ENCODE data around the gene EFCAB8.

The EFCAB8 gene

DNA sequence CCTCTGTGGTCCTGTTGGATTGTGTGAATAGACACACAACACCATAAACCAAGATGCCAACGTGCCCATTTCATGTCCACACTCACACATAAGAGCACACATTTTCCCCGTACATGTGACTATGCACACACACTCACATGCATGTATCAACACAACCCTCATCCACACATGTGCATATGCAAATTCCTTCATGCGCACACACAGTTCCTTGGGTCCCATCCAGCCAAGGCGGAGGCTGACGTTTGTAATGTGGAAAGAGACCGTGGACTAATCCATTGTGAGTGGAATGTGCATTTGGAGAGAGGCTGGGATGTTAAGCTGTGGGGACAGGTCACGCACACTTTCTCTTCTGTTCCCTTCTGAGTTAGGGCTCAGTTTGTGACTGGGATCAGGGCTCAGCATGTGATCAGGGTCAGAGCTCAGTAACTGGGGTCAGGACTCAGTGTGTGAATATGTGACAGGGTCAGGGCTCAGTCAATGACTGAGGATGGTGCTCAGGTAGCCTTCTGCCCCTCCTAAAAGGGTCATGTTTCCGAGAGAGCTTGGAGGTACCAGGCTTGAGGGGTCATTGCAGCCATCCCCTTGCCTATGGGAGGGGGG, 148.2 kb downstream of the EFCAB8 start:
- H3K27me3 ChIP-seq (ENCODE audit: insufficient read depth, low read depth) = peaks cover 19% of the 10 kb centered on the region
- H3K27ac ChIP-seq = no peak overlapping the region
- no peaks in the 10 kb centered on the region for H4K20me1 ChIP-seq (ENCODE audit: insufficient read depth)
- no peaks in the 10 kb centered on the region for H3K36me3 ChIP-seq (ENCODE audit: insufficient read depth)
- H3K4me1 ChIP-seq (ENCODE audit: low read depth, poor library complexity, severe bottlenecking) = no peaks in the 10 kb centered on the region
- H3K79me2 ChIP-seq (ENCODE audit: insufficient read depth, low read depth) = no peaks in the 10 kb centered on the region
- no peak overlapping the region for H2AFZ ChIP-seq (ENCODE audit: low read depth)
- TF ChIP-seq, protein P1, sequence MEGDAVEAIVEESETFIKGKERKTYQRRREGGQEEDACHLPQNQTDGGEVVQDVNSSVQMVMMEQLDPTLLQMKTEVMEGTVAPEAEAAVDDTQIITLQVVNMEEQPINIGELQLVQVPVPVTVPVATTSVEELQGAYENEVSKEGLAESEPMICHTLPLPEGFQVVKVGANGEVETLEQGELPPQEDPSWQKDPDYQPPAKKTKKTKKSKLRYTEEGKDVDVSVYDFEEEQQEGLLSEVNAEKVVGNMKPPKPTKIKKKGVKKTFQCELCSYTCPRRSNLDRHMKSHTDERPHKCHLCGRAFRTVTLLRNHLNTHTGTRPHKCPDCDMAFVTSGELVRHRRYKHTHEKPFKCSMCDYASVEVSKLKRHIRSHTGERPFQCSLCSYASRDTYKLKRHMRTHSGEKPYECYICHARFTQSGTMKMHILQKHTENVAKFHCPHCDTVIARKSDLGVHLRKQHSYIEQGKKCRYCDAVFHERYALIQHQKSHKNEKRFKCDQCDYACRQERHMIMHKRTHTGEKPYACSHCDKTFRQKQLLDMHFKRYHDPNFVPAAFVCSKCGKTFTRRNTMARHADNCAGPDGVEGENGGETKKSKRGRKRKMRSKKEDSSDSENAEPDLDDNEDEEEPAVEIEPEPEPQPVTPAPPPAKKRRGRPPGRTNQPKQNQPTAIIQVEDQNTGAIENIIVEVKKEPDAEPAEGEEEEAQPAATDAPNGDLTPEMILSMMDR (conservative IDR thresholded peaks at IDR 0.05; ENCODE audit: low read depth, low read length) = no peak
- no peak overlapping the region for H3K4me2 ChIP-seq
- no peak overlapping the region for H3K4me3 ChIP-seq (IDR thresholded peaks at IDR 0.05; ENCODE audit: insufficient read depth, low read depth, low read length)
- no peak overlapping the region for H3K9ac ChIP-seq

- TF ChIP-seq, protein P1 (conservative IDR thresholded peaks at IDR 0.05; ENCODE audit: low read depth, low read length) = no peak
These were observed 148.9 kb downstream of the EFCAB8 start, which contains the start of gene BPIFB2 for GRCh38 chr20:33007376-33008335. TSS of gene BPIFB2 (plus strand) at chr20:33007704. CDS start at chr20:33008575, 871 bp downstream.

DNA sequence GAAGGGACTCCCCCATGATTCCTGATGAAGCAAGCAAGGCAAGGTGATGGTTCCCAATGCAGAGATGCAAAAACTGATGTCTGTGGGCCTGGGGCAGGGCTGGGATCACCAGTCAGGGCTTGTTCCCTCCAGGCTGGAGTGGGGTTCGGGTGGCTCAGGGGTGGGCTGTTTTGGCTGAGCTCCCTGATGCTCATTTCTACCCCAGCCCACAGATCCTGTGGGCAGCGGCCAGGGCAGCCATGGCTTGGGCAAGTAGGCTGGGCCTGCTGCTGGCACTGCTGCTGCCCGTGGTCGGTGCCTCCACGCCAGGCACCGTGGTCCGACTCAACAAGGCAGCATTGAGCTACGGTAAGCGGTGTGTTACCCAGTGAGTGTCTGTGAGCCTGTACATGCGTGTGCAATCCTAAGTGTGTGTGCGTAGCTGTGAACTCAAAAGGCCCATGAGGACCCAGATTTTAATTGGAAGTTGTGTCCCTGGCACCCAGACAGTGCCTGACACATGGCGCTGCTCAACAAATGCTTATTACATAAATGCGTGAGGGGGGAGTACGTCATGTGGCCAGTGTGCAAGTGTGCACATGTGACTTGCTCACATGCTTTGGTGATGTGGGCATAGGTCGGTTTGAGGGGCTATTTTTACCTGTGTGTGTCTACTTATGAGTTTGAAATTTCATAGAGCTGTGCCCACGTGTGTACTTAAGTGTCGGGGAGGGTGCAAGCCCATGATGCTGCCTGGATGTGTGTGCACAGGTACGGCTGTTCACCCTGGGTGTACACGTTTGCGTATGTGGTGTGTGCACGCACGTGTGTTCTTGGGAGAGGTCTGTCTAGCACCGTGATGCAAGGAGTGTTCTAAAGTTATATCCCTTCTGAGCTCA, 149.9 kb downstream of the EFCAB8 start:
- H3K4me2 ChIP-seq = no peak overlapping the region
- H3K36me3 ChIP-seq (ENCODE audit: insufficient read depth) = no peaks in the 10 kb centered on the region
- H3K27me3 ChIP-seq (ENCODE audit: insufficient read depth, low read depth) = peaks cover 35% of the 10 kb centered on the region
- no peaks in the 10 kb centered on the region for H3K4me1 ChIP-seq (ENCODE audit: low read depth, poor library complexity, severe bottlenecking)
- TF ChIP-seq, protein P1 (conservative IDR thresholded peaks at IDR 0.05; ENCODE audit: low read depth, low read length) = no peak
- H3K79me2 ChIP-seq (ENCODE audit: insufficient read depth, low read depth) = no peaks in the 10 kb centered on the region
- no peaks in the 10 kb centered on the region for H4K20me1 ChIP-seq (ENCODE audit: insufficient read depth)
- no peak overlapping the region for H3K9ac ChIP-seq
- no peak overlapping the region for H3K4me3 ChIP-seq (IDR thresholded peaks at IDR 0.05; ENCODE audit: insufficient read depth, low read depth, low read length)
- H3K27ac ChIP-seq = no peak overlapping the region
- H2AFZ ChIP-seq (ENCODE audit: low read depth) = no peak overlapping the region

More at GRCh38 chr20:33007376-33008335, 148.9 kb downstream of the EFCAB8 start, which contains the start of gene BPIFB2:
- Histone ChIP-seq H3K79me2 (ENCODE audit: insufficient read depth, low read depth) (no peaks in the 10 kb centered on the region), H3K4me2 (no peak within 1 kb of the TSS), H3K36me3 (ENCODE audit: insufficient read depth) (no peaks in the 10 kb centered on the region), H3K9ac (no peak within 1 kb of the TSS), H3K4me1 (ENCODE audit: low read depth, poor library complexity, severe bottlenecking) (no peaks in the 10 kb centered on the region), H2AFZ (ENCODE audit: low read depth) (no peak within 1 kb of the TSS), H3K27ac (no peak within 1 kb of the TSS), H3K27me3 (ENCODE audit: insufficient read depth, low read depth) (peaks cover 27% of the 10 kb centered on the region), H4K20me1 (ENCODE audit: insufficient read depth) (no peaks in the 10 kb centered on the region), H3K4me3 (IDR thresholded peaks at IDR 0.05; ENCODE audit: insufficient read depth, low read depth, low read length) (no peak within 1 kb of the TSS)

All from KMS-11 (cell line).